Prostate gland (tissue), 2 donors: ENCODE data around the gene FARS2. TPM values are rescaled to one million over a fixed set of nuclear protein-coding genes. Genes with fewer than 3 reads are reported as not detected.

Source experiments
- DNase-seq: peaks from one replicate; pipeline ENCODE4 v3.0.0-alpha.2; 2019; ENCODE audit warnings: low spot score
- H3K27ac ChIP-seq, 2 donors: fragments of 200-600 bp; sonication (generic); 2 replicates each; pipeline ENCODE4 v1.5.1; 2017 to 2019
- H3K27me3 ChIP-seq: fragments of 200-600 bp; sonication (generic); replicated peaks from 2 replicates; pipeline ENCODE4 v1.5.1; 2019; ENCODE audit not compliant: insufficient read depth
- H3K36me3 ChIP-seq, 2 donors: fragments of 200-600 bp; sonication (generic); 1 replicate in 1 of 2; 2 replicates in 1 of 2; pipeline versions ENCODE4 v1.5.1 to v1.8.1; 2017 to 2019
- H3K4me1 ChIP-seq: fragments of 200-600 bp; sonication (generic); replicated peaks from 2 replicates; pipeline ENCODE4 v1.5.1; 2019
- H3K4me3 ChIP-seq, 2 donors: fragments of 200-600 bp; sonication (generic); 2 replicates each; pipeline ENCODE4 v1.5.1; 2017 to 2019
- H3K9me3 ChIP-seq: fragments of 200-600 bp; sonication (generic); 2 replicates; pipeline ENCODE4 v1.5.1; 2017
- CTCF ChIP-seq, 4 experiments: fragments of 200-600 bp in 2 of 4; fragments of 450-650 bp in 2 of 4; sonication (generic) in 2 of 4; IDR thresholded peaks; 1 replicate in 3 of 4; 2 replicates in 1 of 4; pipeline ENCODE4 v1.5.1; 2016 to 2019; ENCODE audit warnings: antibody characterized with exemption in 4 of 4, mild to moderate bottlenecking in 2 of 4, moderate library complexity in 2 of 4
- POLR2A ChIP-seq: fragments of 450-650 bp; IDR thresholded peaks from one replicate; pipeline ENCODE4 v1.6.1; 2016; ENCODE audit warnings: antibody characterized with exemption, mild to moderate bottlenecking
- POLR2AphosphoS5 ChIP-seq: sonication (generic); formaldehyde crosslinking; IDR thresholded peaks from one replicate; pipeline ENCODE4 v1.6.1; 2017; ENCODE audit warnings: antibody characterized with exemption
- WGBS: methylation state at CpG from one replicate; pipeline ENCODE4 v1.1.5; 2018; 5-methylcytosine and 5-hydroxymethylcytosine counted together
- intact Hi-C: fragments of 100-400 bp; cut with DNase I; formaldehyde crosslinking; loops from one replicate; pipeline ENCODE4 v1.14.2; 2022
- total RNA-seq, 2 donors: library from RNA; depleted of rRNA; stranded (reverse); fragments of >200 nt; gene quantifications; one replicate each; pipeline ENCODE4 v1.1.0, GENCODE V29; 2016

The FARS2 gene
- total RNA-seq, 2 donors from 2014 or later, result 11.6 to 19.5 TPM

GRCh38 chr6:5673019-5673790 lies 411.9 kb downstream of the FARS2 start:
- Histone ChIP-seq H3K4me3 (no peak overlapping the region), H3K9me3 (no peaks in the 10 kb centered on the region), H3K36me3 (no peaks in the 10 kb centered on the region), H3K27ac (no peak overlapping the region), H3K4me1 (no peaks in the 10 kb centered on the region), H3K27me3 (no peaks in the 10 kb centered on the region)
- intact Hi-C loops, result loop anchor here (2.0 kb wide), 1 partner anchor 92 kb away; no protein-coding TSS in a partner anchor
- DNase-seq, result no peak
- 75% methylated on average over 13 of the region's 13 CpGs for WGBS
- TF ChIP-seq CTCF (IDR thresholded peaks at IDR 0.05) (no peak), POLR2AphosphoS5 (no peak), POLR2A (no peak)

- TF ChIP-seq POLR2A, result no peak
- no peak for TF ChIP-seq CTCF (IDR thresholded peaks at IDR 0.05)
- no peak for TF ChIP-seq POLR2AphosphoS5
- intact Hi-C loops, result no loop called here
- Histone ChIP-seq H3K36me3 (no peaks in the 10 kb centered on the region), H3K27ac (no peak overlapping the region), H3K4me3 (no peak overlapping the region), H3K9me3 (no peaks in the 10 kb centered on the region), H3K4me1 (no peaks in the 10 kb centered on the region), H3K27me3 (no peaks in the 10 kb centered on the region)
- no peak for DNase-seq
- 26% methylated on average over 3 of the region's 3 CpGs for WGBS
Measured at GRCh38 chr6:5674141-5674540, 412.8 kb downstream of the FARS2 start.

- 49% methylated on average over 2 of the region's 2 CpGs for WGBS
- DNase-seq, result no peak
- Histone ChIP-seq H3K4me3 (no peak overlapping the region), H3K27me3 (no peaks in the 10 kb centered on the region), H3K36me3 (no peaks in the 10 kb centered on the region), H3K27ac (no peak overlapping the region), H3K4me1 (no peaks in the 10 kb centered on the region), H3K9me3 (no peaks in the 10 kb centered on the region)
- intact Hi-C loops, result no loop called here
- TF ChIP-seq POLR2A (no peak), CTCF (IDR thresholded peaks at IDR 0.05) (no peak), POLR2AphosphoS5 (no peak)
Measured at GRCh38 chr6:5674721-5675120, 413.4 kb downstream of the FARS2 start.

GRCh38 chr6:5676701-5677100 lies 415.4 kb downstream of the FARS2 start:
- H3K9me3 ChIP-seq, result no peaks in the 10 kb centered on the region
- DNase-seq, result no peak
- H3K4me3 ChIP-seq, result no peak overlapping the region
- H3K27me3 ChIP-seq, result no peaks in the 10 kb centered on the region
- H3K36me3 ChIP-seq, result no peaks in the 10 kb centered on the region
- TF ChIP-seq POLR2A, result no peak
- no peak for TF ChIP-seq POLR2AphosphoS5
- TF ChIP-seq CTCF (IDR thresholded peaks at IDR 0.05), result no peak
- 85% methylated on average over 2 of the region's 2 CpGs for WGBS
- H3K27ac ChIP-seq, result no peak overlapping the region
- no peaks in the 10 kb centered on the region for H3K4me1 ChIP-seq
- intact Hi-C loops, result no loop called here
